22Rv1 (cell line): ENCODE measurements around the gene PHACTR1.

ENCODE experiments used
- CTCF ChIP-seq: fragments of 450-650 bp; IDR thresholded peaks from 2 replicates; pipeline ENCODE4 v1.5.1; 2017; ENCODE audit warnings: mild to moderate bottlenecking
- ZFX ChIP-seq: fragments of 450-650 bp; IDR thresholded peaks from 2 replicates; pipeline ENCODE4 v1.6.1; 2017; ENCODE audit warnings: antibody characterized with exemption, borderline replicate concordance

GRCh38 chr6:13063300-13063918 is 346.8 kb downstream of the PHACTR1 start:
- TF ChIP-seq CTCF (no peak), ZFX (no peak)
